ENCODE measurements around the gene PPOX. TPM values are rescaled to one million over a fixed set of nuclear protein-coding genes. Genes with fewer than 3 reads are reported as not detected.

Gene PPOX
- total and polyA plus RNA-seq, 2 experiments from 2014 or later, result 26.5 to 39.6 TPM

DNA sequence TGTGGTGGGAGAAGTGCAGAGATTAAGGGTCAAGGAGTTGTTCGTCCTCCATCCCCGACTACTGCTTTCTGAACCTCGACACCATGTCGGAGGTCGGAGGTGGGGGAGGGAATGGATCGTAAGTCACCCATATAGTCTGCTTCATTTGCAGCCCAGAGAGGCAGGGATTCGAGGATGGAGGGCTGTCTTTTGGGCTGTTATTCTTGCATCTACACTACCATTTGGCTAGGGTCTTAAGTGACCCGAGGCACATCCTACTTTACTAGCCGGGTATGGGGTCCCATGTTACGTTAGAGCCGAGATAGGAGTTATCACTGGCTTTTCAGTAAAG is 6.3 kb upstream of the PPOX start (continued):
- TF ChIP-seq, protein P1, sequence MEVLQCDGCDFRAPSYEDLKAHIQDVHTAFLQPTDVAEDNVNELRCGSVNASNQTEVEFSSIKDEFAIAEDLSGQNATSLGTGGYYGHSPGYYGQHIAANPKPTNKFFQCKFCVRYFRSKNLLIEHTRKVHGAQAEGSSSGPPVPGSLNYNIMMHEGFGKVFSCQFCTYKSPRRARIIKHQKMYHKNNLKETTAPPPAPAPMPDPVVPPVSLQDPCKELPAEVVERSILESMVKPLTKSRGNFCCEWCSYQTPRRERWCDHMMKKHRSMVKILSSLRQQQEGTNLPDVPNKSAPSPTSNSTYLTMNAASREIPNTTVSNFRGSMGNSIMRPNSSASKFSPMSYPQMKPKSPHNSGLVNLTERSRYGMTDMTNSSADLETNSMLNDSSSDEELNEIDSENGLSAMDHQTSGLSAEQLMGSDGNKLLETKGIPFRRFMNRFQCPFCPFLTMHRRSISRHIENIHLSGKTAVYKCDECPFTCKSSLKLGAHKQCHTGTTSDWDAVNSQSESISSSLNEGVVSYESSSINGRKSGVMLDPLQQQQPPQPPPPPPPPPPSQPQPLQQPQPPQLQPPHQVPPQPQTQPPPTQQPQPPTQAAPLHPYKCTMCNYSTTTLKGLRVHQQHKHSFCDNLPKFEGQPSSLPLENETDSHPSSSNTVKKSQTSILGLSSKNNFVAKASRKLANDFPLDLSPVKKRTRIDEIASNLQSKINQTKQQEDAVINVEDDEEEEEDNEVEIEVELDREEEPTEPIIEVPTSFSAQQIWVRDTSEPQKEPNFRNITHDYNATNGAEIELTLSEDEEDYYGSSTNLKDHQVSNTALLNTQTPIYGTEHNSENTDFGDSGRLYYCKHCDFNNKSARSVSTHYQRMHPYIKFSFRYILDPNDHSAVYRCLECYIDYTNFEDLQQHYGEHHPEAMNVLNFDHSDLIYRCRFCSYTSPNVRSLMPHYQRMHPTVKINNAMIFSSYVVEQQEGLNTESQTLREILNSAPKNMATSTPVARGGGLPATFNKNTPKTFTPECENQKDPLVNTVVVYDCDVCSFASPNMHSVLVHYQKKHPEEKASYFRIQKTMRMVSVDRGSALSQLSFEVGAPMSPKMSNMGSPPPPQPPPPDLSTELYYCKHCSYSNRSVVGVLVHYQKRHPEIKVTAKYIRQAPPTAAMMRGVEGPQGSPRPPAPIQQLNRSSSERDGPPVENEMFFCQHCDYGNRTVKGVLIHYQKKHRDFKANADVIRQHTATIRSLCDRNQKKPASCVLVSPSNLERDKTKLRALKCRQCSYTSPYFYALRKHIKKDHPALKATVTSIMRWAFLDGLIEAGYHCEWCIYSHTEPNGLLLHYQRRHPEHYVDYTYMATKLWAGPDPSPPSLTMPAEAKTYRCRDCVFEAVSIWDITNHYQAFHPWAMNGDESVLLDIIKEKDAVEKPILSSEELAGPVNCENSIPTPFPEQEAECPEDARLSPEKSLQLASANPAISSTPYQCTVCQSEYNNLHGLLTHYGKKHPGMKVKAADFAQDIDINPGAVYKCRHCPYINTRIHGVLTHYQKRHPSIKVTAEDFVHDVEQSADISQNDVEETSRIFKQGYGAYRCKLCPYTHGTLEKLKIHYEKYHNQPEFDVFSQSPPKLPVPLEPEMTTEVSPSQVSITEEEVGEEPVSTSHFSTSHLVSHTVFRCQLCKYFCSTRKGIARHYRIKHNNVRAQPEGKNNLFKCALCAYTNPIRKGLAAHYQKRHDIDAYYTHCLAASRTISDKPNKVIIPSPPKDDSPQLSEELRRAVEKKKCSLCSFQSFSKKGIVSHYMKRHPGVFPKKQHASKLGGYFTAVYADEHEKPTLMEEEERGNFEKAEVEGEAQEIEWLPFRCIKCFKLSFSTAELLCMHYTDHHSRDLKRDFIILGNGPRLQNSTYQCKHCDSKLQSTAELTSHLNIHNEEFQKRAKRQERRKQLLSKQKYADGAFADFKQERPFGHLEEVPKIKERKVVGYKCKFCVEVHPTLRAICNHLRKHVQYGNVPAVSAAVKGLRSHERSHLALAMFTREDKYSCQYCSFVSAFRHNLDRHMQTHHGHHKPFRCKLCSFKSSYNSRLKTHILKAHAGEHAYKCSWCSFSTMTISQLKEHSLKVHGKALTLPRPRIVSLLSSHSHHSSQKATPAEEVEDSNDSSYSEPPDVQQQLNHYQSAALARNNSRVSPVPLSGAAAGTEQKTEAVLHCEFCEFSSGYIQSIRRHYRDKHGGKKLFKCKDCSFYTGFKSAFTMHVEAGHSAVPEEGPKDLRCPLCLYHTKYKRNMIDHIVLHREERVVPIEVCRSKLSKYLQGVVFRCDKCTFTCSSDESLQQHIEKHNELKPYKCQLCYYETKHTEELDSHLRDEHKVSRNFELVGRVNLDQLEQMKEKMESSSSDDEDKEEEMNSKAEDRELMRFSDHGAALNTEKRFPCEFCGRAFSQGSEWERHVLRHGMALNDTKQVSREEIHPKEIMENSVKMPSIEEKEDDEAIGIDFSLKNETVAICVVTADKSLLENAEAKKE (CRISPR knock-in tag; IDR thresholded peaks at IDR 0.05), result no peak
- TF ChIP-seq STAT1 (IDR thresholded peaks at IDR 0.05; ENCODE audit: unreplicated experiment), result no peak
- TF ChIP-seq ZNF331 (CRISPR knock-in tag; IDR thresholded peaks at IDR 0.05; ENCODE audit: low read depth), result no peak
- no peak for TF ChIP-seq EZH2phosphoT487 (IDR thresholded peaks at IDR 0.05; ENCODE audit: unreplicated experiment)
- no peak for TF ChIP-seq JUNB (IDR thresholded peaks at IDR 0.05; ENCODE audit: unreplicated experiment)
- no peak for TF ChIP-seq NANOG (IDR thresholded peaks at IDR 0.05; ENCODE audit: borderline replicate concordance)
- TF ChIP-seq, protein P2, sequence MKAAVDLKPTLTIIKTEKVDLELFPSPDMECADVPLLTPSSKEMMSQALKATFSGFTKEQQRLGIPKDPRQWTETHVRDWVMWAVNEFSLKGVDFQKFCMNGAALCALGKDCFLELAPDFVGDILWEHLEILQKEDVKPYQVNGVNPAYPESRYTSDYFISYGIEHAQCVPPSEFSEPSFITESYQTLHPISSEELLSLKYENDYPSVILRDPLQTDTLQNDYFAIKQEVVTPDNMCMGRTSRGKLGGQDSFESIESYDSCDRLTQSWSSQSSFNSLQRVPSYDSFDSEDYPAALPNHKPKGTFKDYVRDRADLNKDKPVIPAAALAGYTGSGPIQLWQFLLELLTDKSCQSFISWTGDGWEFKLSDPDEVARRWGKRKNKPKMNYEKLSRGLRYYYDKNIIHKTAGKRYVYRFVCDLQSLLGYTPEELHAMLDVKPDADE (IDR thresholded peaks at IDR 0.05), result no peak

DNA sequence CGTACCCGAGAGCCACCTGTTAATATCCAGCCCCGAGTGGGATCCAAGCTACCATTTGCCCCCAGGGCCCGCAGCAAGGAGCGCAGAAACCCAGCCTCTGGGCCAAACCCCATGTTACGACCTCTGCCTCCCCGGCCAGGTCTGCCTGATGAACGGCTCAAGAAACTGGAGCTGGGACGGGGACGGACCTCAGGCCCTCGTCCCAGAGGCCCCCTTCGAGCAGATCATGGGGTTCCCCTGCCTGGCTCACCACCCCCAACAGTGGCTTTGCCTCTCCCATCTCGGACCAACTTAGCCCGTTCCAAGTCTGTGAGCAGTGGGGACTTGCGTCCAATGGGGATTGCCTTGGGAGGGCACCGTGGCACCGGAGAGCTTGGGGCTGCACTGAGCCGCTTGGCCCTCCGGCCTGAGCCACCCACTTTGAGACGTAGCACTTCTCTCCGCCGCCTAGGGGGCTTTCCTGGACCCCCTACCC is 5.5 kb upstream of the PPOX start:
- Histone ChIP-seq H3K9me2 (ENCODE audit: insufficient read depth) (no peaks in the 10 kb centered on the region), H3F3A (replicated peaks; ENCODE audit: low read depth) (peaks cover 36% of the 10 kb centered on the region), H3K4me1 (ENCODE audit: insufficient read depth) (peaks cover 16% of the 10 kb centered on the region; the same call in 1 of the 2 replicates), H3K4me2 (no peak overlapping the region), H3K4me3 (peak overlapping the region; percentile 85; the same call in 1 of the 2 replicates), H3K27ac (ENCODE audit: low read depth) (no peak overlapping the region), H3K36me3 (ENCODE audit: insufficient read depth) (no peaks in the 10 kb centered on the region; the same call in none of the 2 replicates), H3K27me3 (ENCODE audit: insufficient read depth) (no peaks in the 10 kb centered on the region), H3K79me2 (replicated peaks; ENCODE audit: insufficient read depth) (peaks cover 5% of the 10 kb centered on the region; the same call in 1 of the 2 replicates), H2AFZ (no peak overlapping the region), H4K20me1 (replicated peaks; ENCODE audit: insufficient read depth) (no peaks in the 10 kb centered on the region)
- Mint-ChIP-seq H3K27me3 (ENCODE audit: insufficient read depth, low read depth, poor library complexity) (peaks cover 19% of the 10 kb centered on the region), H3K9me3 (no peaks in the 10 kb centered on the region), H3K36me3 (ENCODE audit: low read depth) (peaks cover 45% of the 10 kb centered on the region), H3K4me3 (peak overlapping the region; percentile 84), H3K27ac (no peak overlapping the region), H3K4me1 (peaks cover 29% of the 10 kb centered on the region)
- DNase-seq (ENCODE audit: low spot score) (no peak), ATAC-seq (no peak)
- TF ChIP-seq, protein P3, sequence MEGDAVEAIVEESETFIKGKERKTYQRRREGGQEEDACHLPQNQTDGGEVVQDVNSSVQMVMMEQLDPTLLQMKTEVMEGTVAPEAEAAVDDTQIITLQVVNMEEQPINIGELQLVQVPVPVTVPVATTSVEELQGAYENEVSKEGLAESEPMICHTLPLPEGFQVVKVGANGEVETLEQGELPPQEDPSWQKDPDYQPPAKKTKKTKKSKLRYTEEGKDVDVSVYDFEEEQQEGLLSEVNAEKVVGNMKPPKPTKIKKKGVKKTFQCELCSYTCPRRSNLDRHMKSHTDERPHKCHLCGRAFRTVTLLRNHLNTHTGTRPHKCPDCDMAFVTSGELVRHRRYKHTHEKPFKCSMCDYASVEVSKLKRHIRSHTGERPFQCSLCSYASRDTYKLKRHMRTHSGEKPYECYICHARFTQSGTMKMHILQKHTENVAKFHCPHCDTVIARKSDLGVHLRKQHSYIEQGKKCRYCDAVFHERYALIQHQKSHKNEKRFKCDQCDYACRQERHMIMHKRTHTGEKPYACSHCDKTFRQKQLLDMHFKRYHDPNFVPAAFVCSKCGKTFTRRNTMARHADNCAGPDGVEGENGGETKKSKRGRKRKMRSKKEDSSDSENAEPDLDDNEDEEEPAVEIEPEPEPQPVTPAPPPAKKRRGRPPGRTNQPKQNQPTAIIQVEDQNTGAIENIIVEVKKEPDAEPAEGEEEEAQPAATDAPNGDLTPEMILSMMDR (conservative IDR thresholded peaks at IDR 0.05; ENCODE audit: low read depth in 2 of 2), result no peak
- TF ChIP-seq POLR2AphosphoS5 (IDR thresholded peaks at IDR 0.05; ENCODE audit: low read depth) (no peak), EZH2 (IDR thresholded peaks at IDR 0.05; ENCODE audit: low read depth, unreplicated experiment) (no peak), STAT1 (IDR thresholded peaks at IDR 0.05; ENCODE audit: unreplicated experiment) (no peak), JUNB (IDR thresholded peaks at IDR 0.05; ENCODE audit: unreplicated experiment) (no peak)
